NB4 (cell line): ENCODE measurements around the gene GRK2.

Experiments
- CTCF ChIP-seq: IDR thresholded peaks from one replicate; pipeline ENCODE4 v1.5.1; 2012; ENCODE audit warnings: low read depth, low read length
- MYC ChIP-seq: IDR thresholded peaks from 2 replicates; pipeline ENCODE4 v1.6.1; 2011; ENCODE audit warnings: low read depth, low read length
- POLR2A ChIP-seq: IDR thresholded peaks from 2 replicates; pipeline ENCODE4 v1.6.1; 2011; ENCODE audit warnings: mild to moderate bottlenecking; ENCODE audit not compliant: insufficient read length; ENCODE audit errors: extremely low read depth
- TF ChIP-seq, protein P1 (sequence below): IDR thresholded peaks from 2 replicates; pipeline ENCODE4 v1.6.1; 2011; ENCODE audit warnings: low read depth, low read length

DNA sequence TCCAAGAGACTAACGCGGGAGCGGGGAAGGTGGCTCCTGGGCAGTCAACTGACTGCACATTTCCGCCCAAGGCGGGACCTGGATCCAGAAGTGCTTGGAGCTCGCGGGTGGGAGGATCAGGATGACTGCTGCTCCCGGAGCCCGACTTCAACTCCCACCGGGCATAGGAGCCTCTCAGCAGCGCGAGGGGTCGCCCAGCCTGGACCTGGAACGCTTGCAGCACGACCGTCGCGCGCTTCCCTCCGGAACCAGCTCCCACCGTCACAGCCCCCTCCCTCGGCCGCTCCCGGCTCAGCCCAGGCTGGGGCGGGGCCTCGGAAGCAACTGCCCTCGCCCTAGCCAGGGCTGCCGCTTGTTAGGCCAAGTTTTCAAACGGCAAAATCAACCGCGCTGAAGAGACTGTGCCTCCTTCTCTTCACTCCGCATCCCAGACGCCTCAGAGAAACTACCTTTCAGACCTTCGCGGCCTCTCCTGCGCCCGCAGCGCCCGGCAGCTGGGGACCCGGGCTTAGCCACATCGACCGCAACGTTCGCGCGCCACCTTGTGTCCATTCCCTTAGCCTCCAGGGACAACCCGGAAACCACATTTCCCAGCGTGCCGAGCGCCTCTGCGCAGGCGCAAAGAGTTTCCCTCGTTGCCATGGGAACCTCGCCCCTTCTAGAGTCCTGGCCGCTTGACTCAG, 51.1 kb downstream of the GRK2 start:
- peak; percentile 72 for TF ChIP-seq CTCF
- TF ChIP-seq, protein P1, sequence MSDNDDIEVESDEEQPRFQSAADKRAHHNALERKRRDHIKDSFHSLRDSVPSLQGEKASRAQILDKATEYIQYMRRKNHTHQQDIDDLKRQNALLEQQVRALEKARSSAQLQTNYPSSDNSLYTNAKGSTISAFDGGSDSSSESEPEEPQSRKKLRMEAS: peak; percentile 58
- peak; percentile 47 for TF ChIP-seq POLR2A
- peak; percentile 75 for TF ChIP-seq MYC
